OCI-LY1 (cell line): ENCODE data around the gene LAMA4.

Source experiments
- H2AFZ ChIP-seq: fragments of 200-600 bp; sonication (generic), shearing (Covaris generic); 2 replicates; pipeline ENCODE4 v1.6.0; 2014; ENCODE audit warnings: antibody characterized with exemption, mild to moderate bottlenecking, low read length
- H3F3A ChIP-seq: fragments of 200-600 bp; sonication (generic), shearing (Covaris generic); 2 replicates; pipeline ENCODE4 v1.6.0; 2014; ENCODE audit warnings: mild to moderate bottlenecking, antibody characterized with exemption, low read length, moderate library complexity; ENCODE audit not compliant: insufficient read depth
- H3K27ac ChIP-seq: fragments of 200-600 bp; sonication (generic); 2 replicates; pipeline ENCODE4 v1.5.1; 2014; ENCODE audit warnings: low read length, mixed run types, mild to moderate bottlenecking, low read depth; ENCODE audit not compliant: poor library complexity, severe bottlenecking
- H3K27me3 ChIP-seq: fragments of 200-600 bp; sonication (generic); 2 replicates; pipeline ENCODE4 v1.6.0; 2014; ENCODE audit warnings: antibody characterized with exemption, mild to moderate bottlenecking, low read length, moderate library complexity; ENCODE audit not compliant: insufficient read depth
- H3K36me3 ChIP-seq: fragments of 200-600 bp; sonication (generic); 2 replicates; pipeline ENCODE4 v1.6.1; 2014; ENCODE audit warnings: mild to moderate bottlenecking, antibody characterized with exemption, low read length, moderate library complexity, mixed read lengths; ENCODE audit not compliant: insufficient read depth
- H3K4me1 ChIP-seq: fragments of 200-600 bp; sonication (generic); 2 replicates; pipeline ENCODE4 v1.5.1; 2014; ENCODE audit warnings: mild to moderate bottlenecking, low read length, moderate library complexity; ENCODE audit not compliant: insufficient read depth, severe bottlenecking
- H3K4me2 ChIP-seq: fragments of 200-600 bp; sonication (generic), shearing (Covaris generic); 2 replicates; pipeline ENCODE4 v1.6.1; 2014; ENCODE audit warnings: low read length
- H3K4me3 ChIP-seq: fragments of 200-600 bp; sonication (generic); 2 replicates; pipeline ENCODE4 v1.5.1; 2014; ENCODE audit warnings: low read length, low read depth, mild to moderate bottlenecking, mixed read lengths; ENCODE audit not compliant: poor library complexity, severe bottlenecking
- H3K79me2 ChIP-seq: fragments of 200-600 bp; shearing (Covaris generic); 2 replicates; pipeline ENCODE4 v1.6.1; 2016; ENCODE audit warnings: mixed run types, low read length, mixed read lengths; ENCODE audit not compliant: insufficient read depth
- H3K9ac ChIP-seq: fragments of 200-600 bp; sonication (generic), shearing (Covaris generic); 2 replicates; pipeline ENCODE4 v1.6.1; 2014; ENCODE audit warnings: mild to moderate bottlenecking, low read length, mixed read lengths
- H3K9me2 ChIP-seq: fragments of 200-600 bp; sonication (generic), shearing (Covaris generic); 2 replicates; pipeline ENCODE4 v1.6.1; 2014; ENCODE audit warnings: low read depth, mild to moderate bottlenecking, low read length, mixed read lengths
- H3K9me3 ChIP-seq: fragments of 200-600 bp; shearing (Covaris generic); 2 replicates; pipeline ENCODE4 v1.6.1; 2014; ENCODE audit warnings: low read length, mixed read lengths
- H4K20me1 ChIP-seq: fragments of 200-600 bp; sonication (generic), shearing (Covaris generic); 2 replicates; pipeline ENCODE4 v1.6.0; 2016; ENCODE audit warnings: mild to moderate bottlenecking, low read length; ENCODE audit not compliant: insufficient read depth
- CTCF ChIP-seq: fragments of 200-600 bp; sonication (generic), shearing (Covaris generic); IDR thresholded peaks from 2 replicates; pipeline ENCODE4 v1.5.1; 2017; ENCODE audit warnings: mild to moderate bottlenecking, antibody characterized with exemption, low read length, moderate library complexity, mixed read lengths
- EZH2 ChIP-seq: fragments of 200-600 bp; sonication (generic), shearing (Covaris generic); IDR thresholded peaks from 2 replicates; pipeline ENCODE4 v1.8.0; 2017; ENCODE audit warnings: borderline replicate concordance, mixed run types, mild to moderate bottlenecking, antibody characterized with exemption, low read length, moderate library complexity, mixed read lengths

The LAMA4 gene

DNA sequence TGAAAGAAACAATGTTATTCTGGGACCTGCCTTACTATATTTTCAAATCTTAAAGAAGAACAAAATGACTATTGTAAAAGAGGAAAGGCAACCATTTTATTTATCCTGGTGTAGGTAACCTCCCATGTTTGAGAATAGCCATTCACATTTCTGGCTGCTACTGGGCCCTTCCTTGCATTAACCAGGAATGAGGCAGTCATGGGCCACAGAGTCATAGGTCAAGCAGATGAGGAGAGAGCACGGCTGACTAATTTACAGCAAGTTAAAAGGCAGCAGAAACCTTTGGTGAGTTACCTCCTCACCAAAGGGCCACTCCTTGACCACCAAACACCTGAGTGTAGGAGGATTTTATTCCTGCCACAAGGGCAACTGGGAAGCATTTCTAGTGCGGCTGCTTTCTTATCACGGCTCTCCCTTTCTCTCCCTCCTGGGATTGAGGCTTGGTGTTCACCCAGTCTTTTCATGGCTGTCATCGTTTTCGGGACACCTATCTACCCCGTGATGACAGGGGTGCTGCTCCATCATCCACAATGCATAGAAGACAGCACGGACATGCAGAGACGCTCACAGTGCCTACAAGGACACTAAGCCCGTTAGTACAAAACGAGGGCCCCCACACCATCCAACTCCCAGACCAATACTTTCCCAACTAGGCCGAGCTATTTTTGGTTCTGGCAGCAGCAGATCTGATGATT, 4.4 kb upstream of the LAMA4 start:
- Histone ChIP-seq H3F3A (no peaks in the 10 kb centered on the region), H3K4me3 (no peak overlapping the region), H3K79me2 (no peaks in the 10 kb centered on the region), H2AFZ (no peak overlapping the region), H4K20me1 (no peaks in the 10 kb centered on the region), H3K9me2 (no peaks in the 10 kb centered on the region), H3K9ac (no peak overlapping the region), H3K4me1 (no peaks in the 10 kb centered on the region), H3K27ac (no peak overlapping the region), H3K4me2 (no peak overlapping the region), H3K36me3 (no peaks in the 10 kb centered on the region), H3K9me3 (no peaks in the 10 kb centered on the region), H3K27me3 (no peaks in the 10 kb centered on the region)
- TF ChIP-seq EZH2 (no peak), CTCF (no peak)

DNA sequence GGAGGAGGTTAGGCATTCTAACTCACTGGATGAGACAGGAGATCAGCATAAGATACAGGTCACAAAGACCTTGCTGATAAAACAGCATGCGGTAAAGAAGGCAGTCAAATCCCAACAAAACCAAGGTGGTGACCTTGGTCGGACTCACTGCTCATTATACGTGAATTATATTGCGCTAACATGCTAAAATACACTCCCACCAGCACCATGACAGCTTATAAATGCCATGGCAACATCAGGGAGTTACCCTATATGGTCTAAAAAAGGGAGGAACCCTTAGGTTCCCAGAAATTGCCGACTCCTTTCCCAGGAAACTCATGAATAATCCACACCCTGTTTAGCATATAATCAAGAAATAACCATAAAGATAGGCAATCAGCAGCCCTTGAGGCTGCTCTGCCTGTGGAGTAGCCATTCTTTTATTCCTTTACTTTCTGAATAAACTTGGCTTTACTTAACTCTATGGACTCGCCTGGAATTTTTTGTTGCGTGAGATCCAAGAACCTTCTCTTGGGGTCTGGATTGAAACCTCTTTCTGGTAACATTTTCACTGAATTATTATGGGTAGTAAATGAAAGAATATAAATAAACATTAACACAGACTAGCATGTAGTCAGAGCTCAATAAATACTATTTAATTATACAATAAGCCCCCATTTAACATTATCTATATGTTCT, 3.0 kb upstream of the LAMA4 start:
- Histone ChIP-seq H4K20me1 (no peaks in the 10 kb centered on the region), H3K9me3 (no peaks in the 10 kb centered on the region), H3K36me3 (no peaks in the 10 kb centered on the region), H3K79me2 (no peaks in the 10 kb centered on the region), H3K9me2 (no peaks in the 10 kb centered on the region), H3F3A (no peaks in the 10 kb centered on the region), H3K27me3 (no peaks in the 10 kb centered on the region), H3K27ac (no peak overlapping the region), H3K4me3 (no peak overlapping the region), H3K4me1 (no peaks in the 10 kb centered on the region), H3K4me2 (no peak overlapping the region), H2AFZ (no peak overlapping the region), H3K9ac (no peak overlapping the region)
- TF ChIP-seq CTCF (no peak), EZH2 (no peak)

GRCh38 chr6:112254921-112255320, 554 bp upstream of the LAMA4 start:
- Histone ChIP-seq H3K9ac (no peak overlapping the region), H3K27ac (no peak overlapping the region), H3K36me3 (no peaks in the 10 kb centered on the region), H3K9me2 (no peaks in the 10 kb centered on the region), H3K79me2 (no peaks in the 10 kb centered on the region), H3K9me3 (no peaks in the 10 kb centered on the region), H3K27me3 (no peaks in the 10 kb centered on the region), H4K20me1 (no peaks in the 10 kb centered on the region), H3K4me3 (no peak overlapping the region), H2AFZ (no peak overlapping the region), H3K4me2 (no peak overlapping the region), H3F3A (no peaks in the 10 kb centered on the region), H3K4me1 (no peaks in the 10 kb centered on the region)
- TF ChIP-seq CTCF (no peak), EZH2 (no peak)
